ENCODE results near the gene GOPC.
A peak's percentile ranks its signal among the peaks of the same experiment; 100 is the strongest.
"Not testable (repeated sequence)": the region's sequence is repeated elsewhere in the genome, so short reads cannot be mapped to it uniquely, and the experiment has no call there.

Gene GOPC

DNA sequence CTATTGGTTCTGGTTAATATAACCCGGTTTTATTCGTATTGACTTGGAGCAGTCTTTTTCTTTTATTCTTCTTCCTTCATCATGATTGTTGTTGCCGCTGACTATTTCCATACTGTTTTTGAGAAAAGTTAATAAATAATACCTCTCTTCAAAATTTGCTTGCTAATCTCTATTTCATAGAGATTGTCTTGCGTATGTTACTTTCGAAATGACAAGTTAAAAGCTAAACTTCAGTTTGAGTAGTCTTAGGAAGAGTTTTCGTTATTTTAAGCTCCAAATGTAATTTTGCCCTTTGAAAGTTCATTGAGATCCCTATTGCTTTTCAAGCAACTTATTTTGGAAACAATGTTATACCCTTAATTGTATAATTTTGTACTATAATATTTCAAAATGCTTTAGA lies 83.4 kb downstream of the GOPC start (continued):
- no peak for TF ChIP-seq POU6F1 (CRISPR knock-in tag; IDR thresholded peaks at IDR 0.05; ENCODE audit: borderline replicate concordance, low read depth)

- not testable (repeated sequence) for ATAC-seq
Measured at GRCh38 chr6:117517995-117518394, 84.3 kb downstream of the GOPC start.

GRCh38 chr6:117515326-117515725 lies 87.0 kb downstream of the GOPC start:
- TF ChIP-seq SNAI2 (CRISPR knock-in tag; IDR thresholded peaks at IDR 0.05): no peak
- TF ChIP-seq ESRRG (CRISPR knock-in tag; IDR thresholded peaks at IDR 0.05): no peak
- TF ChIP-seq ISL1 (CRISPR knock-in tag; IDR thresholded peaks at IDR 0.05): no peak
- no peak for TF ChIP-seq RARB (CRISPR knock-in tag; IDR thresholded peaks at IDR 0.05)
- TF ChIP-seq ZC3H10 (CRISPR knock-in tag; IDR thresholded peaks at IDR 0.05): no peak
- no peak for TF ChIP-seq POU6F1 (CRISPR knock-in tag; IDR thresholded peaks at IDR 0.05; ENCODE audit: borderline replicate concordance, low read depth)
- ATAC-seq: no peak

- TF ChIP-seq ZNF8 (CRISPR knock-in tag; IDR thresholded peaks at IDR 0.05) (no peak), ARNTL (CRISPR knock-in tag; IDR thresholded peaks at IDR 0.05; ENCODE audit: borderline replicate concordance, low read depth) (no peak), ZC3H10 (CRISPR knock-in tag; IDR thresholded peaks at IDR 0.05) (no peak)
- no peak for ATAC-seq
Measured at GRCh38 chr6:117514655-117515054, 87.7 kb downstream of the GOPC start.

- ATAC-seq: peak; percentile 52
- TF ChIP-seq POU6F1 (CRISPR knock-in tag; IDR thresholded peaks at IDR 0.05; ENCODE audit: borderline replicate concordance, low read depth) (no peak), OSR1 (CRISPR knock-in tag; IDR thresholded peaks at IDR 0.05) (no peak), ZNF565 (CRISPR knock-in tag; conservative IDR thresholded peaks at IDR 0.05; ENCODE audit: low read depth) (no peak), TCF4 (CRISPR knock-in tag; IDR thresholded peaks at IDR 0.05; ENCODE audit: borderline replicate concordance) (no peak), ZNF70 (CRISPR knock-in tag; IDR thresholded peaks at IDR 0.05) (no peak), ARNTL (CRISPR knock-in tag; IDR thresholded peaks at IDR 0.05; ENCODE audit: borderline replicate concordance, low read depth) (no peak), TOX (CRISPR knock-in tag; IDR thresholded peaks at IDR 0.05; ENCODE audit: borderline replicate concordance) (no peak), SNAI2 (CRISPR knock-in tag; IDR thresholded peaks at IDR 0.05) (no peak), ISL1 (CRISPR knock-in tag; IDR thresholded peaks at IDR 0.05) (no peak), ZC3H10 (CRISPR knock-in tag; IDR thresholded peaks at IDR 0.05) (no peak), PPARA (CRISPR knock-in tag; IDR thresholded peaks at IDR 0.05; ENCODE audit: borderline replicate concordance) (no peak), CSDC2 (CRISPR knock-in tag; IDR thresholded peaks at IDR 0.05) (no peak), BACH2 (CRISPR knock-in tag; IDR thresholded peaks at IDR 0.05; ENCODE audit: borderline replicate concordance) (no peak), ESRRG (CRISPR knock-in tag; IDR thresholded peaks at IDR 0.05) (no peak), RARB (CRISPR knock-in tag; IDR thresholded peaks at IDR 0.05) (no peak), ZFP30 (CRISPR knock-in tag; IDR thresholded peaks at IDR 0.05) (no peak), GLIS3 (CRISPR knock-in tag; IDR thresholded peaks at IDR 0.05) (no peak), ZNF8 (CRISPR knock-in tag; IDR thresholded peaks at IDR 0.05) (no peak)
- TF ChIP-seq, protein P1, sequence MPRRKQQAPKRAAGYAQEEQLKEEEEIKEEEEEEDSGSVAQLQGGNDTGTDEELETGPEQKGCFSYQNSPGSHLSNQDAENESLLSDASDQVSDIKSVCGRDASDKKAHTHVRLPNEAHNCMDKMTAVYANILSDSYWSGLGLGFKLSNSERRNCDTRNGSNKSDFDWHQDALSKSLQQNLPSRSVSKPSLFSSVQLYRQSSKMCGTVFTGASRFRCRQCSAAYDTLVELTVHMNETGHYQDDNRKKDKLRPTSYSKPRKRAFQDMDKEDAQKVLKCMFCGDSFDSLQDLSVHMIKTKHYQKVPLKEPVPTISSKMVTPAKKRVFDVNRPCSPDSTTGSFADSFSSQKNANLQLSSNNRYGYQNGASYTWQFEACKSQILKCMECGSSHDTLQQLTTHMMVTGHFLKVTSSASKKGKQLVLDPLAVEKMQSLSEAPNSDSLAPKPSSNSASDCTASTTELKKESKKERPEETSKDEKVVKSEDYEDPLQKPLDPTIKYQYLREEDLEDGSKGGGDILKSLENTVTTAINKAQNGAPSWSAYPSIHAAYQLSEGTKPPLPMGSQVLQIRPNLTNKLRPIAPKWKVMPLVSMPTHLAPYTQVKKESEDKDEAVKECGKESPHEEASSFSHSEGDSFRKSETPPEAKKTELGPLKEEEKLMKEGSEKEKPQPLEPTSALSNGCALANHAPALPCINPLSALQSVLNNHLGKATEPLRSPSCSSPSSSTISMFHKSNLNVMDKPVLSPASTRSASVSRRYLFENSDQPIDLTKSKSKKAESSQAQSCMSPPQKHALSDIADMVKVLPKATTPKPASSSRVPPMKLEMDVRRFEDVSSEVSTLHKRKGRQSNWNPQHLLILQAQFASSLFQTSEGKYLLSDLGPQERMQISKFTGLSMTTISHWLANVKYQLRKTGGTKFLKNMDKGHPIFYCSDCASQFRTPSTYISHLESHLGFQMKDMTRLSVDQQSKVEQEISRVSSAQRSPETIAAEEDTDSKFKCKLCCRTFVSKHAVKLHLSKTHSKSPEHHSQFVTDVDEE (CRISPR knock-in tag; IDR thresholded peaks at IDR 0.05): no peak
- TF ChIP-seq, protein P2, sequence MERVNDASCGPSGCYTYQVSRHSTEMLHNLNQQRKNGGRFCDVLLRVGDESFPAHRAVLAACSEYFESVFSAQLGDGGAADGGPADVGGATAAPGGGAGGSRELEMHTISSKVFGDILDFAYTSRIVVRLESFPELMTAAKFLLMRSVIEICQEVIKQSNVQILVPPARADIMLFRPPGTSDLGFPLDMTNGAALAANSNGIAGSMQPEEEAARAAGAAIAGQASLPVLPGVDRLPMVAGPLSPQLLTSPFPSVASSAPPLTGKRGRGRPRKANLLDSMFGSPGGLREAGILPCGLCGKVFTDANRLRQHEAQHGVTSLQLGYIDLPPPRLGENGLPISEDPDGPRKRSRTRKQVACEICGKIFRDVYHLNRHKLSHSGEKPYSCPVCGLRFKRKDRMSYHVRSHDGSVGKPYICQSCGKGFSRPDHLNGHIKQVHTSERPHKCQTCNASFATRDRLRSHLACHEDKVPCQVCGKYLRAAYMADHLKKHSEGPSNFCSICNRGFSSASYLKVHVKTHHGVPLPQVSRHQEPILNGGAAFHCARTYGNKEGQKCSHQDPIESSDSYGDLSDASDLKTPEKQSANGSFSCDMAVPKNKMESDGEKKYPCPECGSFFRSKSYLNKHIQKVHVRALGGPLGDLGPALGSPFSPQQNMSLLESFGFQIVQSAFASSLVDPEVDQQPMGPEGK (CRISPR knock-in tag; IDR thresholded peaks at IDR 0.05; ENCODE audit: borderline replicate concordance): no peak
Measured at GRCh38 chr6:117513778-117514365, 88.4 kb downstream of the GOPC start.
